KG1 (cell line): ENCODE results near the gene TMPRSS11D.

Source experiments
- DNase-seq: peaks from one replicate; lab custom pipeline; 2025; lab: John Stamatoyannopoulos, UW

TMPRSS11D gene

GRCh38 chr4:67883902-67884301 lies at the start of gene TMPRSS11D:
Gene TMPRSS11D, minus strand, starts transcription at chr4:67884002. Its CDS starts 69 bp downstream, at chr4:67883933.
- DNase-seq: no peak

- DNase-seq: no peak
Observed at GRCh38 chr4:67933038-67933437, 49.2 kb upstream of the TMPRSS11D start.

- DNase-seq: no peak
Observed at GRCh38 chr4:67931256-67931655, 47.5 kb upstream of the TMPRSS11D start.

GRCh38 chr4:67929426-67929825 lies 45.6 kb upstream of the TMPRSS11D start:
- no peak for DNase-seq

- DNase-seq: no peak
Observed at GRCh38 chr4:67928546-67928945, 44.7 kb upstream of the TMPRSS11D start.

GRCh38 chr4:67927251-67927650 lies 43.4 kb upstream of the TMPRSS11D start:
- no peak for DNase-seq

- no peak for DNase-seq
Observed at GRCh38 chr4:67926485-67926884, 42.7 kb upstream of the TMPRSS11D start.

GRCh38 chr4:67922697-67923096 lies 38.9 kb upstream of the TMPRSS11D start:
- no peak for DNase-seq

GRCh38 chr4:67918428-67918827 lies 34.6 kb upstream of the TMPRSS11D start:
- DNase-seq: no peak

- no peak for DNase-seq
Observed at GRCh38 chr4:67915400-67915966, 31.7 kb upstream of the TMPRSS11D start.

GRCh38 chr4:67912080-67912479 lies 28.3 kb upstream of the TMPRSS11D start:
- no peak for DNase-seq

GRCh38 chr4:67911638-67912037 lies 27.8 kb upstream of the TMPRSS11D start:
- no peak for DNase-seq

- no peak for DNase-seq
Observed at GRCh38 chr4:67911141-67911540, 27.3 kb upstream of the TMPRSS11D start.

- DNase-seq: no peak
Observed at GRCh38 chr4:67910585-67910905, 26.7 kb upstream of the TMPRSS11D start.

- DNase-seq: no peak
Observed at GRCh38 chr4:67909905-67910584, 26.2 kb upstream of the TMPRSS11D start.

GRCh38 chr4:67907650-67908049 lies 23.8 kb upstream of the TMPRSS11D start:
- DNase-seq: no peak

GRCh38 chr4:67899096-67899495 lies 15.3 kb upstream of the TMPRSS11D start:
- DNase-seq: no peak

- DNase-seq: no peak
Observed at GRCh38 chr4:67897686-67898085, 13.9 kb upstream of the TMPRSS11D start.

- no peak for DNase-seq
Observed at GRCh38 chr4:67896421-67897065, 12.7 kb upstream of the TMPRSS11D start.

GRCh38 chr4:67894659-67895058 lies 10.9 kb upstream of the TMPRSS11D start:
- no peak for DNase-seq

- DNase-seq: no peak
Observed at GRCh38 chr4:67892905-67893304, 9.1 kb upstream of the TMPRSS11D start.

GRCh38 chr4:67892253-67892652 lies 8.5 kb upstream of the TMPRSS11D start:
- DNase-seq: no peak

GRCh38 chr4:67891645-67892044 lies 7.8 kb upstream of the TMPRSS11D start:
- no peak for DNase-seq

GRCh38 chr4:67886281-67886680 lies 2.5 kb upstream of the TMPRSS11D start:
- no peak for DNase-seq
